Esophagus muscularis mucosa (tissue), 4 donors: ENCODE data around the gene CLASP1. TPM values are rescaled to one million over a fixed set of nuclear protein-coding genes. Genes with fewer than 3 reads are reported as not detected.
A peak's percentile ranks its signal among the peaks of the same experiment; 100 is the strongest.

Experiments
- DNase-seq: peaks from one replicate; pipeline ENCODE4 v3.0.0-alpha.2; 2017; ENCODE audit errors: extremely low spot score
- H3K27ac ChIP-seq, 4 donors: fragments of 200-600 bp; sonication (generic); replicated peaks in 1 of 4; 1 replicate in 3 of 4; 2 replicates in 1 of 4; pipeline ENCODE4 v1.5.1; 2016 to 2019; ENCODE audit warnings: mild to moderate bottlenecking in 1 of 4
- H3K27me3 ChIP-seq, 4 donors: fragments of 200-600 bp; sonication (generic); one replicate each; pipeline versions ENCODE4 v1.5.1 to v1.6.0; 2016 to 2019
- H3K36me3 ChIP-seq, 4 donors: fragments of 200-600 bp; sonication (generic); one replicate each; pipeline ENCODE4 v1.5.1; 2016 to 2019
- H3K4me1 ChIP-seq, 4 donors: fragments of 200-600 bp; sonication (generic); one replicate each; pipeline ENCODE4 v1.5.1; 2016 to 2019
- H3K4me3 ChIP-seq, 4 donors: fragments of 200-600 bp; sonication (generic); 1 replicate in 2 of 4; 2 replicates in 2 of 4; pipeline ENCODE4 v1.5.1; 2016 to 2019; ENCODE audit warnings: mild to moderate bottlenecking in 4 of 4, moderate library complexity in 1 of 4
- H3K9me3 ChIP-seq, 4 donors: fragments of 200-600 bp; sonication (generic); 1 replicate in 3 of 4; 2 replicates in 1 of 4; pipeline ENCODE4 v1.5.1; 2016 to 2019
- CTCF ChIP-seq, 3 experiments: fragments of 200-600 bp in 2 of 3; fragments of 450-650 bp in 1 of 3; sonication (generic) in 2 of 3; IDR thresholded peaks; one replicate each; pipeline ENCODE4 v1.5.1; 2017 to 2019; ENCODE audit warnings: antibody characterized with exemption in 3 of 3, mild to moderate bottlenecking in 2 of 3, moderate library complexity in 1 of 3
- EP300 ChIP-seq: sonication (generic); formaldehyde crosslinking; IDR thresholded peaks from one replicate; pipeline ENCODE4 v1.6.1; 2017; ENCODE audit warnings: antibody characterized with exemption
- POLR2A ChIP-seq: fragments of 450-650 bp; IDR thresholded peaks from one replicate; pipeline ENCODE4 v1.6.1; 2017; ENCODE audit warnings: antibody characterized with exemption, moderate library complexity, mild to moderate bottlenecking, low read depth
- POLR2AphosphoS5 ChIP-seq, 2 donors: sonication (generic); formaldehyde crosslinking; IDR thresholded peaks; one replicate each; pipeline ENCODE4 v1.6.1; 2017; ENCODE audit warnings: antibody characterized with exemption in 2 of 2
- WGBS: methylation state at CpG from one replicate; pipeline ENCODE4 v1.1.5; 2018; 5-methylcytosine and 5-hydroxymethylcytosine counted together
- intact Hi-C: fragments of 100-400 bp; cut with DNase I; formaldehyde crosslinking; loops from one replicate; pipeline ENCODE4 v1.15.1; 2023
- total RNA-seq, 4 donors: library from RNA; depleted of rRNA; stranded (reverse); fragments of >200 nt; gene quantifications; one replicate each; pipeline versions ENCODE4 v1.1.0 to v1.2.1, GENCODE V29; 2016

Gene CLASP1
- total RNA-seq, 4 donors from 2014 or later: 62.6 to 78.6 (median 70.5) TPM

- peak overlapping the region; percentile 66 to 73 (median 70) for H3K27ac ChIP-seq
- intact Hi-C loops: no loop called here
These were observed 21.7 kb downstream of the CLASP1 start for GRCh38 chr2:121627525-121628050.

GRCh38 chr2:121626777-121627524 lies 22.3 kb downstream of the CLASP1 start:
- no peak for DNase-seq
- peaks cover 0 to 12% (median 0%) of the 10 kb centered on the region in 4 donors for H3K9me3 ChIP-seq
- 85% methylated on average over 4 of the region's 4 CpGs for WGBS
- peak overlapping the region; percentile 66 to 73 (median 70) for H3K27ac ChIP-seq
- no peaks in the 10 kb centered on the region for H3K36me3 ChIP-seq
- TF ChIP-seq POLR2A (no peak), POLR2AphosphoS5 (IDR thresholded peaks at IDR 0.05) (peak in 1 of 2 donors; percentile 66), CTCF (IDR thresholded peaks at IDR 0.05) (peak in 1 of 3 experiments; percentile 4), EP300 (no peak)
- peak overlapping the region in 1 of 4 donors; percentile 1 for H3K4me3 ChIP-seq
- H3K27me3 ChIP-seq: no peaks in the 10 kb centered on the region
- peaks cover 19 to 58% (median 40%) of the 10 kb centered on the region in 4 donors for H3K4me1 ChIP-seq
- intact Hi-C loops: no loop called here

More at GRCh38 chr2:121627525-121628050, 21.7 kb downstream of the CLASP1 start:
- H3K9me3 ChIP-seq: peaks cover 0 to 12% (median 0%) of the 10 kb centered on the region in 4 donors
- no peaks in the 10 kb centered on the region for H3K36me3 ChIP-seq
- H3K4me3 ChIP-seq: peak overlapping the region in 1 of 4 donors; percentile 1
- WGBS: 87% methylated on average over 4 of the region's 4 CpGs
- peaks cover 26 to 64% (median 45%) of the 10 kb centered on the region in 4 donors for H3K4me1 ChIP-seq
- no peaks in the 10 kb centered on the region for H3K27me3 ChIP-seq
- TF ChIP-seq CTCF (IDR thresholded peaks at IDR 0.05) (no peak), EP300 (no peak), POLR2A (no peak), POLR2AphosphoS5 (IDR thresholded peaks at IDR 0.05) (no peak)
- no peak for DNase-seq

GRCh38 chr2:121625953-121626352 lies 23.3 kb downstream of the CLASP1 start:
- TF ChIP-seq POLR2AphosphoS5 (IDR thresholded peaks at IDR 0.05) (no peak), POLR2A (no peak), EP300 (no peak), CTCF (IDR thresholded peaks at IDR 0.05) (no peak)
- Histone ChIP-seq H3K4me1 (peaks cover 17 to 49% (median 36%) of the 10 kb centered on the region in 4 donors), H3K36me3 (no peaks in the 10 kb centered on the region), H3K27ac (peak overlapping the region; percentile 3 to 73 (median 70)), H3K4me3 (no peak overlapping the region), H3K27me3 (no peaks in the 10 kb centered on the region), H3K9me3 (peaks cover 0 to 12% (median 0%) of the 10 kb centered on the region in 4 donors)
- intact Hi-C loops: no loop called here
- WGBS: 94% methylated on average over 3 of the region's 3 CpGs
- DNase-seq: no peak

GRCh38 chr2:121617042-121617599 lies 32.1 kb downstream of the CLASP1 start:
- peaks cover 0 to 4% (median 2%) of the 10 kb centered on the region in 4 donors for H3K36me3 ChIP-seq
- H3K4me1 ChIP-seq: peaks cover 26 to 32% (median 31%) of the 10 kb centered on the region in 4 donors
- intact Hi-C loops: no loop called here
- WGBS: 60% methylated on average over 4 of the region's 4 CpGs
- no peak for DNase-seq
- no peak for TF ChIP-seq POLR2AphosphoS5 (IDR thresholded peaks at IDR 0.05)
- no peak for TF ChIP-seq EP300
- no peak for TF ChIP-seq CTCF (IDR thresholded peaks at IDR 0.05)
- no peak for TF ChIP-seq POLR2A
- H3K27ac ChIP-seq: no peak overlapping the region
- H3K4me3 ChIP-seq: no peak overlapping the region
- no peaks in the 10 kb centered on the region for H3K9me3 ChIP-seq
- no peaks in the 10 kb centered on the region for H3K27me3 ChIP-seq
